Osteoblast (primary cell): ENCODE measurements around the gene PAX5. TPM values are rescaled to one million over a fixed set of nuclear protein-coding genes. Genes with fewer than 3 reads are reported as not detected.

Experiments
- DNase-seq: peaks from one replicate; pipeline ENCODE4 v3.0.0; 2011; ENCODE audit warnings: low spot score, mixed read lengths; ENCODE audit not compliant: insufficient read length; ENCODE audit errors: missing footprints
- H2AFZ ChIP-seq: 2 replicates; pipeline ENCODE4 v1.6.0; 2011; ENCODE audit warnings: mild to moderate bottlenecking, low read length
- H3K27ac ChIP-seq: 2 replicates; pipeline ENCODE4 v1.5.1; 2011; ENCODE audit warnings: mild to moderate bottlenecking, low read depth, low read length, moderate library complexity
- H3K27me3 ChIP-seq: 2 replicates; pipeline ENCODE4 v1.6.0; 2012; ENCODE audit warnings: mild to moderate bottlenecking, control low read depth, inconsistent platforms, low read length, moderate library complexity; ENCODE audit not compliant: insufficient read depth
- H3K36me3 ChIP-seq: 2 replicates; pipeline ENCODE4 v1.5.1; 2011; ENCODE audit warnings: mild to moderate bottlenecking, low read length, control low read depth, moderate library complexity; ENCODE audit not compliant: insufficient read depth
- H3K4me1 ChIP-seq: 2 replicates; pipeline ENCODE4 v1.5.1; 2011; ENCODE audit warnings: mild to moderate bottlenecking, low read length, control low read depth, moderate library complexity; ENCODE audit not compliant: insufficient read depth
- H3K4me2 ChIP-seq: 2 replicates; pipeline ENCODE4 v1.6.0; 2011; ENCODE audit warnings: mild to moderate bottlenecking, low read length; ENCODE audit not compliant: insufficient read depth
- H3K4me3 ChIP-seq: fragments of 200-600 bp; sonication (generic); 3 replicates; pipeline ENCODE4 v1.5.1; 2012; ENCODE audit warnings: mild to moderate bottlenecking, low read length, inconsistent platforms; ENCODE audit not compliant: insufficient read depth
- H3K79me2 ChIP-seq: 2 replicates; pipeline ENCODE4 v1.6.0; 2012; ENCODE audit warnings: mild to moderate bottlenecking, low read length, control low read depth, inconsistent platforms; ENCODE audit not compliant: insufficient read depth
- H3K9me3 ChIP-seq: 2 replicates; pipeline ENCODE4 v1.5.1; 2011; ENCODE audit warnings: low read depth, low read length, control low read depth
- H4K20me1 ChIP-seq: 2 replicates; pipeline ENCODE4 v1.6.0; 2012; ENCODE audit warnings: mild to moderate bottlenecking, low read length, control low read depth; ENCODE audit not compliant: insufficient read depth
- CTCF ChIP-seq: IDR thresholded peaks from 2 replicates; pipeline ENCODE4 v1.5.1; 2011; ENCODE audit warnings: mild to moderate bottlenecking, low read depth, low read length, moderate library complexity; ENCODE audit errors: extremely low read depth
- total RNA-seq: library from RNA; depleted of rRNA; stranded (reverse); fragments of >200 nt; gene quantifications from 2 replicates; pipeline ENCODE4 v1.2.3, GENCODE V29; 2012

PAX5 gene
- total RNA-seq, 1 donor, result not detected

- H3K27me3 ChIP-seq, result peaks cover 51% of the 10 kb centered on the region
- H3K4me1 ChIP-seq, result no peaks in the 10 kb centered on the region
- H2AFZ ChIP-seq, result no peak overlapping the region
- no peak overlapping the region for H3K27ac ChIP-seq
- no peaks in the 10 kb centered on the region for H3K79me2 ChIP-seq
- H3K4me3 ChIP-seq, result no peak overlapping the region
- H3K36me3 ChIP-seq, result no peaks in the 10 kb centered on the region
- no peak overlapping the region for H3K4me2 ChIP-seq
- DNase-seq, result no peak
- peaks cover 2% of the 10 kb centered on the region for H3K9me3 ChIP-seq
- TF ChIP-seq CTCF, result no peak
- no peaks in the 10 kb centered on the region for H4K20me1 ChIP-seq
Measured at GRCh38 chr9:36936498-36936831, 97.6 kb downstream of the PAX5 start.

- H3K4me1 ChIP-seq, result no peaks in the 10 kb centered on the region
- no peak overlapping the region for H2AFZ ChIP-seq
- no peak for DNase-seq
- no peaks in the 10 kb centered on the region for H3K79me2 ChIP-seq
- no peaks in the 10 kb centered on the region for H3K36me3 ChIP-seq
- no peak overlapping the region for H3K4me2 ChIP-seq
- no peak overlapping the region for H3K4me3 ChIP-seq
- H3K9me3 ChIP-seq, result peaks cover 2% of the 10 kb centered on the region
- no peak overlapping the region for H3K27ac ChIP-seq
- no peak for TF ChIP-seq CTCF
- H3K27me3 ChIP-seq, result peaks cover 51% of the 10 kb centered on the region
- H4K20me1 ChIP-seq, result no peaks in the 10 kb centered on the region
Measured at GRCh38 chr9:36935768-36936497, 98.1 kb downstream of the PAX5 start.

DNA sequence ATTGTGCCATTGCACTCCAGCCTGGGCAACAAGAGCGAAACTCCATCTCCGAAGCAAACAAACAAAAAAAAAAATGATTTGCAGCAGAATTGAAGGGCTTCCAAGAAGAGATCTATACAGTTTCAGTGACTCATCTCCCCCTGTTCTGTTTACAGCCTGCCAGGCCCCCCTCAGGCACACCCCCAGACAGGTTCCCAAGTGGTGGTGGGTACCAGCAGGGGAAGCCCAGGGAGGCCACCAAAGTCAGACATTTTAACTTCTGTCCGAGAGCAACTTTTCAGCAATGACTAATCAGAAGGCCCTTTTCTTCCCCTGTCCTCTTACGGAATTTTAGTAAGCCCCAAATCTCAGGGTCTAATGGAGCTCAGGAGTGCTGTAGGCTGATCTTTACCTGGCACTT, 98.7 kb downstream of the PAX5 start:
- no peaks in the 10 kb centered on the region for H3K79me2 ChIP-seq
- no peaks in the 10 kb centered on the region for H4K20me1 ChIP-seq
- H3K4me1 ChIP-seq, result no peaks in the 10 kb centered on the region
- no peak for DNase-seq
- H3K27me3 ChIP-seq, result peaks cover 51% of the 10 kb centered on the region
- H3K27ac ChIP-seq, result no peak overlapping the region
- no peak overlapping the region for H3K4me2 ChIP-seq
- TF ChIP-seq CTCF, result no peak
- H3K9me3 ChIP-seq, result peaks cover 2% of the 10 kb centered on the region
- no peak overlapping the region for H2AFZ ChIP-seq
- no peak overlapping the region for H3K4me3 ChIP-seq
- H3K36me3 ChIP-seq, result no peaks in the 10 kb centered on the region

GRCh38 chr9:36934478-36935065, 99.5 kb downstream of the PAX5 start:
- Histone ChIP-seq H2AFZ (no peak overlapping the region), H3K9me3 (peaks cover 2% of the 10 kb centered on the region), H3K36me3 (no peaks in the 10 kb centered on the region), H3K4me2 (no peak overlapping the region), H3K79me2 (no peaks in the 10 kb centered on the region), H4K20me1 (no peaks in the 10 kb centered on the region), H3K27me3 (peaks cover 49% of the 10 kb centered on the region), H3K4me1 (no peaks in the 10 kb centered on the region), H3K27ac (no peak overlapping the region), H3K4me3 (no peak overlapping the region)
- no peak for TF ChIP-seq CTCF
- DNase-seq, result no peak
